ENCODE data around the gene TTC39B. TPM values are rescaled to one million over a fixed set of nuclear protein-coding genes. Genes with fewer than 3 reads are reported as not detected.

The TTC39B gene
- total and polyA plus RNA-seq, 2 donors (not counting 3 experiments of a cell fraction or from before 2014, with no cell fraction given): 1.0 to 5.4 TPM

DNA sequence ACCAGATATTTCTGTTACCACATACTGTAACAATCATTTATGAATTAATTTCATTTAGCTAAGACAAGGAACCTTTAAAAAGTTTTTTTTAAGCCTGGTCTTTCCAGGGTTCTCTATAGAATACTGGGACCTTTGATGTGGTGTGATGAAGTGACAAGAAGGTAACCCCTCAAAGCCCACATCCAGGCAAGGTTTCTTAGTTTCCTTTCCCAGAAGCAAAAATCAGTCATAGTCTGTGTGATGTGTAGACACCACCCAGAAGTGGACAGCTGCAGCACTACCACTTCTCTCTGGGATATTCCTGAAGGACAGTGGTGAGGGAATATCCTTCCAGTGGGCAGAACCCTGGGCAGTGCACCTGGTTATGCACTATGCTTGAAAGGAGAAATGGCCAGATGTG, 115.6 kb downstream of the TTC39B start:
- Histone ChIP-seq H3K4me2 (ENCODE audit: insufficient read depth, low read length) (no peak overlapping the region), H3K36me3 (ENCODE audit: control insufficient read depth in 2 of 2, extremely low read depth in 1 of 2, insufficient read depth in 2 of 2, low read length in 2 of 2) (no peaks in the 10 kb centered on the region), H3K27ac (ENCODE audit: insufficient read depth, low read depth, low read length) (no peak overlapping the region), H3K27me3 (ENCODE audit: control insufficient read depth in 2 of 2, insufficient read depth in 2 of 2, low read length in 2 of 2) (no peaks in the 10 kb centered on the region), H3K4me3 (replicated peaks in 1 of 3; ENCODE audit: insufficient read depth in 1 of 3, low read depth in 1 of 3, low read length in 3 of 3) (no peak overlapping the region), H3K9ac (replicated peaks; ENCODE audit: extremely low read depth, insufficient read depth, low read length) (no peak overlapping the region), H3K4me1 (ENCODE audit: control insufficient read depth, extremely low read depth, insufficient read depth, low read length) (no peaks in the 10 kb centered on the region), H2AFZ (ENCODE audit: low read depth, low read length) (no peak overlapping the region), H3K9me1 (replicated peaks; ENCODE audit: control insufficient read depth, extremely low read depth, insufficient read depth, low read length) (no peaks in the 10 kb centered on the region), H3K9me3 (replicated peaks; ENCODE audit: control insufficient read depth, insufficient read depth, low read length) (no peaks in the 10 kb centered on the region), H3K79me2 (ENCODE audit: control insufficient read depth, insufficient read depth, low read length) (no peaks in the 10 kb centered on the region), H4K20me1 (replicated peaks; ENCODE audit: control insufficient read depth, extremely low read depth, insufficient read depth, low read length) (no peaks in the 10 kb centered on the region)
- intact Hi-C loops (cut with micrococcal nuclease): no loop called here
- DNase-seq (ENCODE audit: low read depth, low spot score): no peak
- POLR2A ChIA-PET: no interaction called here
- CTCF ChIA-PET: no interaction called here
- dilution Hi-C loops (cut with MboI; ENCODE audit: extremely low pct_ligation_motif_present, low sequenced_read_pairs): no loop called here
- TF ChIP-seq JUN (IDR thresholded peaks at IDR 0.05; ENCODE audit: borderline replicate concordance, insufficient read depth, insufficient read length, low read depth) (no peak), MYC (IDR thresholded peaks at IDR 0.05; ENCODE audit: low read depth, low read length) (no peak), POLR2A (IDR thresholded peaks at IDR 0.05; ENCODE audit: low read depth, low read length) (no peak), EZH2 (IDR thresholded peaks at IDR 0.05; ENCODE audit: borderline replicate concordance, low read depth, low read length, severe bottlenecking) (no peak), GATA2 (IDR thresholded peaks at IDR 0.05; ENCODE audit: insufficient read depth, insufficient read length, low read depth, low read length) (no peak), MAX (IDR thresholded peaks at IDR 0.05; ENCODE audit: insufficient read depth, insufficient read length) (no peak), FOS (IDR thresholded peaks at IDR 0.05; ENCODE audit: borderline replicate concordance, insufficient read depth, low read length) (no peak)
- TF ChIP-seq, protein P1, sequence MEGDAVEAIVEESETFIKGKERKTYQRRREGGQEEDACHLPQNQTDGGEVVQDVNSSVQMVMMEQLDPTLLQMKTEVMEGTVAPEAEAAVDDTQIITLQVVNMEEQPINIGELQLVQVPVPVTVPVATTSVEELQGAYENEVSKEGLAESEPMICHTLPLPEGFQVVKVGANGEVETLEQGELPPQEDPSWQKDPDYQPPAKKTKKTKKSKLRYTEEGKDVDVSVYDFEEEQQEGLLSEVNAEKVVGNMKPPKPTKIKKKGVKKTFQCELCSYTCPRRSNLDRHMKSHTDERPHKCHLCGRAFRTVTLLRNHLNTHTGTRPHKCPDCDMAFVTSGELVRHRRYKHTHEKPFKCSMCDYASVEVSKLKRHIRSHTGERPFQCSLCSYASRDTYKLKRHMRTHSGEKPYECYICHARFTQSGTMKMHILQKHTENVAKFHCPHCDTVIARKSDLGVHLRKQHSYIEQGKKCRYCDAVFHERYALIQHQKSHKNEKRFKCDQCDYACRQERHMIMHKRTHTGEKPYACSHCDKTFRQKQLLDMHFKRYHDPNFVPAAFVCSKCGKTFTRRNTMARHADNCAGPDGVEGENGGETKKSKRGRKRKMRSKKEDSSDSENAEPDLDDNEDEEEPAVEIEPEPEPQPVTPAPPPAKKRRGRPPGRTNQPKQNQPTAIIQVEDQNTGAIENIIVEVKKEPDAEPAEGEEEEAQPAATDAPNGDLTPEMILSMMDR (IDR thresholded peaks at IDR 0.05; ENCODE audit: extremely low read depth in 1 of 2, insufficient read depth in 1 of 2, low read depth in 1 of 2, low read length in 2 of 2): no peak
- no peak for FAIRE-seq
- no TSS peak for BruUV-seq (replicated peaks)

Measured in endothelial cell of umbilical vein (primary cell).